Measurements from ENCODE around the gene SPI1.

Gene SPI1

DNA sequence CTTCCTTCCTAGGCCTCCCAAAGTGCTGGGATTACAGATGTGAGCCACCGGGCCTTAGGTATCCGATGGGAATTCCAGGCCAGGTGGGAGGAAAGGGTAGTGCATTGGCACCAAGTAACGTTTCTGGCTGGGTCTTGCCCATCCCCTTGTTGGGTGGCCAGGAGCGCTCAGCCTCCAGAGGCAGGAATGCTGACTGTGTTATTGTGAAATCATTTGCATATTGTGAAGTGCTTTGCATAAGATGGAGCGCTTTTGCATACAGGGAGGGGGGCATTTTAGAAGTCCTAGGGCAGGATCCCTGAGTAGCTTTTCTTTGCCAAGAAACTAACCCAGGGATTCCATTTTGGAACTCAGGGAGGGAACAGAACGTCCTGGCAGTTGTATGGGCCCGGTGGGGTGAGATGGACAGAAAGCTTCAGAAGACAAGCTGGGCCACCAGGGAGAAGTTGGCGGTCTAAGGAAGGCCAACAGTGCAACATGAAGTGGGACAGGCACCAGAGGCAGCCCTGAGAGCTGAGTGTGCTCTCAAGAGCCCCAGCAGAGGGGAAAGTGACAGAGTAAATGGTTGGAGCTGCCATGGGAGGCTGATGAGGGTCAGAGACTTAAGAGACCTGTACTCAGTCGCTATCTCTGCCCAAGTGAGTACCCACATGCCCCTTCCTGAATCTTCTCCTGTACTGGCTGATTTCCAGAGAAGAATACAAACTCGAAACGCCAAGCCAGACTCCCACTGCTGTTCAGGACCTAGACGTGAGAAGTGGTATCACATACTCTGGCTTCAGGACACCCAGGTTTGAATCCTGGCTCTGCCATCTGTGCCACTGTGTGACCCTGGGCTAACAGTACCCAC is 28.8 kb upstream of the SPI1 start:
- peak; percentile 35 for DNase-seq

GRCh38 chr11:47403571-47403970 is 25.2 kb upstream of the SPI1 start:
- no peak for DNase-seq

DNA sequence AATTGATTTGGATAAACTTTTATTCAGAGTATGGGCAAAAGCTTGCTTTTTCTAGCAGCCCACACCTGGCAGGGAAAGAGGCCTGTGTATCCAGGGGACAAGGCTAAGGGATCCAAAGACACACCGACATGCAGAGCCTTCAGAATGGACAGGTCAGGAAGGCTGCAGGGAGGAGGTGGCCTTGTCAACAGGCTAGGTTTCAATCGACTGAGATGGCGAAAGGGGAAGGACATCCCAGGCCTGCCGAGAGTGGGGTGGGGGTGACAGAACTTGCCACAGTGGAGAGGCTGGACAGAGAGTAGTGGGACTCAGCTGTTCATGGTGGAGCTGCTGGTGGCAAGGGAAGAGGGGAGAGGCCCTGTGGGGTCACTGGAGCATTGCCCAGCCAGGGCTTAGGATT is 24.8 kb upstream of the SPI1 start:
- DNase-seq, result no peak

- DNase-seq, result no peak
Observed at GRCh38 chr11:47400768-47401279, 22.5 kb upstream of the SPI1 start.

DNA sequence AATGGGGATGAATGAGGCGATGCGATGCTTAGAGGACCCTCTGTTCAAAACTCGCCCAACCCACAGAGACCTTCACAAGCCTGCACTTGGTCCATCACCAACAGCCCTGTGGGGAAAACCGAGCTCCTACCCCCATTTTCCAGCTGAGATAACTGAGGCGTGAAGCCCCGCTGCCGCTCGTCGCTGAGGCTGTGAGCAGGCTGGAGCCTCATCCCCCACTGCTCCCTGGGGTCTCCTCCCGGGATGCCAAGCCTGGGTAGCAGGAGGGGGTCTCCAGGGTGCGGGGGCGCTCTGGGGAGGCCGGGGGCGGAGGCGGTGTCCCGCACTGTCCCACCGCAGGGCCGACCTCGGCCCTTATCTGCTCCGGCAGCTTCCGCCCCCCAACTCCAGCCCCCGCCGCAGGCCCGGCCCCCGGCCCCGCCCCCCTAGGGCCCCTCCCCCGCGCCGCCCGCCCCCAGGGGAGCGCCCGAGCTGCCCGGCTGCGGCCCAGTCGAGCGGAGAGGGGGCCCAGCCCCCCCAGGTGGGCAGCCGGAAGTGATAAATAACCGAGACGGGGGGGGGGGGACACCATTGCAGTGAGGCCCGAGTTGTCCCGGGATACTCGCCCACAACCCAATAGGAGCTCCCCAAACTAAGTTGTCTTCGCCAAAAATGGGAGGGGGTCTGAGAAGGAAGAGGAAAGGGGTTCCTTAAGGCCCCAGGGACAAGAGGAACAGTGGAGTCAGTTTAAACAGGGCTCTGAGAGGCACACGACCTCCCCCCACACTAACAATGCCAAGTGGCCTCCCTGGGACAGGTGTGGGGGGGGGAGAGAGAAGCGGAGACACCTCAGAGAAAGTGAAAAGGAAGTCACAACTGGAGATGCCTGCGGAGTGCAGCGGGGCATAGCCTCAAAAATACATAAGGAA is 21.8 kb upstream of the SPI1 start:
- DNase-seq, result peak; percentile 41

DNA sequence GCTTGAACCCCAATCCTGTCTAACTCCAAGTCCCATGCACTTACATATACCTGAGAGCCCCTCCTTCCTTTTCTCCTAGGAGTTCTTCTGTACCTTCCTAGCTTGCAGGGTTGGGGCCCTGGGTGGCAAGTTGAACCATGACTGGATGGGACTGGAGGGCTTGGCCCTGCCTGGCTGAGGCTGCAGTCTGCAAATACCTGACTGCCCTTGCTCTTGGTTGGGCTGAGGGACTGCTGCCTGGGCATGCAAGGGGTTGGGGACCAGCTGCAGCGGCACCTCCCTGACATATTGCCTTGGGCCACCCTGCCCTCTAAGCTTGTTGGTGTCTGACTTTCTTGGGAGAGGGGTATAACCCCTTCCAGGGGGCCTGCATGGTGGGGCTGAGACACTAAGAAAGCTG is 20.2 kb upstream of the SPI1 start:
- no peak for DNase-seq

- DNase-seq, result no peak
Observed at GRCh38 chr11:47398011-47398410, 19.7 kb upstream of the SPI1 start.

DNA sequence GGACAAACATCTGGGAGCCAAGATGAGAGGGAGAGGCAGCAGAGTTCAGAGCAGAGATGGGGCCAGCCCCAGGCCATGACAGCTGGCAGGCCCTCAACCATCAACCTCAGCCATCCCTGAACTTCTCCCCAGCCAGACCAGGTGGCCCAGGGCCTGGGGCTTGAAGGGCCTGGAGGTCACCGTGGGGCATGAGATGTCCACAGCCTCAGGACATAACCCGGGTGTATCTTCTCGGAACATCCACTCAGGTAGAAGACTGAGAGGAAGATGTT is 17.6 kb upstream of the SPI1 start:
- DNase-seq, result no peak

DNA sequence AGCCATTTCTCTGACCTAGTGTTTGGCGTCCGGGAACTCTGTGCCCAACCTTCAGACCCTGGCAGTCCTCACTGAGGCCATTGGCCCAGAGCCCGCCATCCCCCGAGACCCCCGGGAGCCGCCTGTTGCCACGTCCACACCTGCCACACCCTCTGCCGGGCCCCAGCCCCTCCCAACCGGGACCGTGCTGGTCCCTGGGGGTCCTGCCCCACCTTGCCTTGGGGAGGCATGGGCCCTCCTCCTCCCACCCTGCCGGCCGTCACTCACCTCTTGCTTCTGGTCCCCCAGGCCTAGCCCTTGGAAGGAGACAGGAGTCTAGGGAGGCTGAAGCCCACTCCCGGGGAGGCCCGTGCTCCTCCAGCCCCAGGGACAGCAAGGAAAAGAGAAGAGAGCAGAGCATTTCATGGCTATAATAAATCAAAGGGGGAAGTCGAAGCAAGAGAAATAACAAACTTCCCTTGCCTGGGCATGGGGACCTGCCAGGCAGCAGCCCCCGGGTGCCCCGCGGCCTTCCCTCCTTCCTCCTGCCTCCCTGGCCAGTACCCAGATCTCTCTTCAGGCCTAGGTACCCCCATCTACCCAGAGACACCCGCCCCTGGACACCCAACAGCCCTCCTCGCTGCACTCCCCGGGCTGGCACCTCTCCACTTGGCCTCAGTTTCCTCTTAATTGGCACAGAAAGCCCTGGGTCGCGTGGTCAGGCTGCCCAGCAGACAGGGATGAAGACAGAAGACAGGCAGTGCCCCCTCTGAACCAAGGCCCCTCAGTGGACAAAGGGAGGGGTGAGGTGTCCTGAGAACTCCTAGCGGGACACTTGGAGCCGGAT is 17.1 kb upstream of the SPI1 start:
- DNase-seq, result no peak

GRCh38 chr11:47394322-47395222 is 16.2 kb upstream of the SPI1 start:
- peak; percentile 81 for DNase-seq

GRCh38 chr11:47394050-47394321 is 15.6 kb upstream of the SPI1 start:
- DNase-seq, result peak; percentile 35

- no peak for DNase-seq
Observed at GRCh38 chr11:47393163-47394049, 15.1 kb upstream of the SPI1 start.

- DNase-seq, result no peak
Observed at GRCh38 chr11:47392546-47393162, 14.3 kb upstream of the SPI1 start.

GRCh38 chr11:47391711-47392432 is 13.5 kb upstream of the SPI1 start:
- DNase-seq, result no peak

DNA sequence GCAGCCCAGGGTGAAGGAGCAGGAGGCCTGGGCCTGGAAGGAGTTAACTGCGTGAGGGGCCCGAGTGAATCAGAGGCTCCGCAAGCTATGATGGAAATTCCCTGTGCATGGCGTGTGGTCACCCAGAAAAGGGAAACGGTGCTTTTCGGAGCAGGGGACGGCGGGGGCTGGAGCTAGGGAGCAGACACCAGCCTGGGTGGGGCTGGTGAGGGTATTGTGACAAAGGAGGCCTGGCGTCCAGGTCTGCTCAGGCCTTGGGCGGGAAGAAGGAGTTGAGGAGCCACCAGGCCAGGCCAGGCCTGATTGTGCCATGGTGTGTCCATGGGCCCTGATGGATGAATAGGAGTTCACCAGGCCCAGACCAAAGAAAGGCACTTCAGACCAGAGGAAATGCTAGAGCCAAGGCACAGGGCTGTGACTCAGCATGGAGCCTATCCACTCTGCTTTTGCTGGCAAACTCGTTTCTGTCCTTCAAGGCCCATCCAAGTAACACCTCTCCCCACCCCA is 12.8 kb upstream of the SPI1 start:
- DNase-seq, result peak; percentile 79

- DNase-seq, result no peak
Observed at GRCh38 chr11:47390422-47390760, 12.0 kb upstream of the SPI1 start.

- DNase-seq, result no peak
Observed at GRCh38 chr11:47389577-47390421, 11.5 kb upstream of the SPI1 start.

- DNase-seq, result peak; percentile 36
Observed at GRCh38 chr11:47388697-47389576, 10.6 kb upstream of the SPI1 start.

All from CD4-positive, alpha-beta T cell treated with Interferon gamma for 1 hour (primary cell).